Endometrium (tissue), 2 donors: Measurements from ENCODE around the gene NINJ1.

Experiments used
- FAIRE-seq: peaks from 2 replicates; lab custom pipeline; 2012; peaks lifted over from hg19 to GRCh38; lab: Jason Lieb, UNC
- donor health status: control.
- donor health status: control.

The NINJ1 gene

GRCh38 chr9:93134015-93134739 lies at the start of gene NINJ1:
Gene NINJ1 (minus strand): TSS chr9:93134251. CDS start chr9:93134217, 34 bp downstream.
- no peak for FAIRE-seq

GRCh38 chr9:93183131-93183662 lies 49.1 kb upstream of the NINJ1 start:
- FAIRE-seq = no peak

- FAIRE-seq = no peak
Observed at GRCh38 chr9:93182572-93182971, 48.5 kb upstream of the NINJ1 start.

- no peak for FAIRE-seq
Observed at GRCh38 chr9:93181672-93182435, 47.8 kb upstream of the NINJ1 start.

GRCh38 chr9:93180938-93181337 lies 46.9 kb upstream of the NINJ1 start:
- FAIRE-seq = no peak

GRCh38 chr9:93178851-93179786 lies 45.1 kb upstream of the NINJ1 start:
- no peak for FAIRE-seq

- peak; percentile 96 for FAIRE-seq
Observed at GRCh38 chr9:93177676-93178075, 43.6 kb upstream of the NINJ1 start.

- FAIRE-seq = no peak
Observed at GRCh38 chr9:93174976-93175375, 40.9 kb upstream of the NINJ1 start.

GRCh38 chr9:93173365-93174051 lies 39.5 kb upstream of the NINJ1 start:
- FAIRE-seq = no peak

- FAIRE-seq = no peak
Observed at GRCh38 chr9:93172666-93173364, 38.8 kb upstream of the NINJ1 start.

- FAIRE-seq = no peak
Observed at GRCh38 chr9:93171261-93171990, 37.4 kb upstream of the NINJ1 start.

- FAIRE-seq = no peak
Observed at GRCh38 chr9:93170571-93170970, 36.5 kb upstream of the NINJ1 start.

- FAIRE-seq = no peak
Observed at GRCh38 chr9:93169444-93169843, 35.4 kb upstream of the NINJ1 start.

GRCh38 chr9:93168581-93168980 lies 34.5 kb upstream of the NINJ1 start:
- FAIRE-seq = no peak

- no peak for FAIRE-seq
Observed at GRCh38 chr9:93167838-93168237, 33.8 kb upstream of the NINJ1 start.

GRCh38 chr9:93167185-93167584 lies 33.1 kb upstream of the NINJ1 start:
- no peak for FAIRE-seq

- no peak for FAIRE-seq
Observed at GRCh38 chr9:93166699-93167098, 32.6 kb upstream of the NINJ1 start.

- FAIRE-seq = no peak
Observed at GRCh38 chr9:93164085-93164484, 30.0 kb upstream of the NINJ1 start.

GRCh38 chr9:93161786-93162562 lies 27.9 kb upstream of the NINJ1 start:
- FAIRE-seq = no peak
